SH-SY5Y (cell line): ENCODE data around the gene TM6SF1.

ENCODE experiments used
- GATA2 ChIP-seq: IDR thresholded peaks from 2 replicates; pipeline ENCODE4 v1.6.1; 2011; ENCODE audit warnings: mild to moderate bottlenecking, low read depth, low read length
- GATA3 ChIP-seq: IDR thresholded peaks from 2 replicates; pipeline ENCODE4 v1.6.1; 2011; ENCODE audit warnings: low read depth, mild to moderate bottlenecking, low read length, moderate library complexity

GRCh38 chr15:83109532-83109931 is 2.1 kb downstream of the TM6SF1 start:
- TF ChIP-seq GATA2, result no peak
- no peak for TF ChIP-seq GATA3
